HG02870 (cell line): ENCODE measurements around the gene PTX3.

ENCODE experiments used
- ATAC-seq: cut with Tn5 transposase; IDR thresholded peaks from one replicate; pipeline ENCODE4 v1.9.1; 2021; ENCODE audit warnings: mild to moderate bottlenecking, moderate library complexity; ENCODE audit not compliant: unreplicated experiment

Gene PTX3

GRCh38 chr3:157420606-157421130 lies 16.0 kb upstream of the PTX3 start:
- no peak for ATAC-seq

GRCh38 chr3:157423337-157423736 lies 13.3 kb upstream of the PTX3 start:
- ATAC-seq, result no peak

- no peak for ATAC-seq
These were observed 8.7 kb upstream of the PTX3 start for GRCh38 chr3:157427901-157428300.

GRCh38 chr3:157428853-157429252 lies 7.8 kb upstream of the PTX3 start:
- ATAC-seq, result no peak

- ATAC-seq, result no peak
These were observed 6.9 kb upstream of the PTX3 start for GRCh38 chr3:157429708-157430107.

GRCh38 chr3:157438194-157438730 lies 1.6 kb downstream of the PTX3 start:
- ATAC-seq, result no peak

- no peak for ATAC-seq
These were observed 4.5 kb downstream of the PTX3 start for GRCh38 chr3:157441102-157441624.

GRCh38 chr3:157442729-157443128 lies 6.1 kb downstream of the PTX3 start:
- no peak for ATAC-seq

- ATAC-seq, result no peak
These were observed 7.5 kb downstream of the PTX3 start for GRCh38 chr3:157443905-157444796.

- ATAC-seq, result no peak
These were observed 8.1 kb downstream of the PTX3 start for GRCh38 chr3:157444797-157445184.

- ATAC-seq, result no peak
These were observed 9.2 kb downstream of the PTX3 start for GRCh38 chr3:157445857-157446256.

GRCh38 chr3:157447026-157447694 lies 10.5 kb downstream of the PTX3 start:
- no peak for ATAC-seq

GRCh38 chr3:157452097-157452496 lies 15.4 kb downstream of the PTX3 start:
- ATAC-seq, result peak; percentile 50

GRCh38 chr3:157453824-157454223 lies 17.2 kb downstream of the PTX3 start:
- no peak for ATAC-seq

GRCh38 chr3:157459706-157460105 lies 23.1 kb downstream of the PTX3 start:
- no peak for ATAC-seq

- ATAC-seq, result no peak
These were observed 23.6 kb downstream of the PTX3 start for GRCh38 chr3:157460253-157460652.

GRCh38 chr3:157463816-157464215 lies 27.2 kb downstream of the PTX3 start:
- no peak for ATAC-seq

GRCh38 chr3:157464321-157464720 lies 27.7 kb downstream of the PTX3 start:
- ATAC-seq, result no peak

- ATAC-seq, result no peak
These were observed 29.1 kb downstream of the PTX3 start for GRCh38 chr3:157465741-157466140.

- ATAC-seq, result no peak
These were observed 30.6 kb downstream of the PTX3 start for GRCh38 chr3:157467200-157467599.

- ATAC-seq, result no peak
These were observed 33.1 kb downstream of the PTX3 start for GRCh38 chr3:157469561-157470294.
